ENCODE measurements around the gene STUB1.

STUB1 gene

DNA sequence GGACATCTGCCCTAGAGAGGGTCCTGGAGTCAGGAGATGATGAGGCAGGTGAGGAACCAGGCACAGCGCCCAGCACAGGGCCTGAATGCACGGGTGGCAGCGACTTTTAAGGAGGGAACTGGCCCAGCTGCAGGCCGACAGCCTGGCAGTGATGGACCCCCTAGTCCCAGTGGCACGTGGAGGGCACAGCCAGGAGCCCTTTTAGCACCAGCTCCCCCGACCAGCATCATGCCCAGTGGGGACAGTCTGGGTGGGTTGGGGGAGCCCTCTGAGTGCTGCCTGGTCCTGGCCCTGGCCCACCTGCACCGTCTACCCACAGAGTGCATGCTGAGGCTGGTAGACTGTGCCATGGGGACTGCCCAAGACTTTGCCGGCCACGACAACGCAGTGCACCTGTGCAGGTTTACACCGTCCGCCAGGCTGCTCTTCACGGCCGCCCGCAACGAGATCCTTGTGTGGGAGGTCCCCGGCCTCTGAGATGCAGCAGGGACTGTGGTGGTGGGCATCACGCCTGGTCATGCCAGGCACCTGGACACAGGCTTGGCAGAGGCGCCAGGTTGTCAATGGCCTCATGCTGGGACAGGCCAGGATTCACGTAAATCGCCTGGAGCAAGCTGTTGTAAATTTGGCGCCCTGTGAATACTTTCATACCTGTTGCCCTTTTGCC is 13.0 kb upstream of the STUB1 start:
- no peak for DNase-seq (ENCODE audit: low read depth)

DNA sequence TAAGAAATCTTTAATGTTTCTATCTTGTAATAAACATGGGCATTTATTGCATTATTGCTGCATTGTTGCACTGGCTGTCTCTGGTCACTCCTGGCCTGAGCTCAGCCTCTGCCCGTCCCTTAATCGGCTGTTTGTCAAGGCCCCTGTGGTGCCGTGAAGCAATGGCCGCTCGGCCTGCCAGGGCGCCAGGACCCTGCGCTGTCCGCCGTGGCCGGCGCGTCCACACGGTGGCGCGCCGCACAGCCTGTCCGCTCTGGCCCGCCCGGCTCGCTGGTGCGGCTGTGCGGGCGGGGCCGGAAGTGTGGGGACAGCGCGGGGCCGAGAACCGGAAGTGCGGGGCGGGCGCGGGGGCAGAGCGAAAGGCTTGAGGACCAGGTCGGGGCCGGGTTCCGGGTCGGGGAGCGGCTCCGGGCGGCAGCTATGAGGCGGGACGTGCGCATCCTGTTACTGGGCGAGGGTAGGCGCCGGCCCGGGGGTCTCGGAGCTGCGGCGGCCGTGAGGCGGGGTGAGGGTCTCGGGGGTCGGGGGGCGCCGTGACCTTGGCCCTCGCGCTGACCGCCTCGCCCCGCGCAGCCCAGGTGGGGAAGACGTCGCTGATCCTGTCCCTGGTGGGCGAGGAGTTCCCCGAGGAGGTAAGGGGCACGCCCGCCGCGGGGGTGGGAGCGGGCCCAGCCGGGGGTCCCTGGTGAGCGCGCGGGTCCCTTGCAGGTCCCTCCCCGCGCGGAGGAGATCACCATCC is 12.3 kb upstream of the STUB1 start, which contains the start of gene RHOT2:
TSS of gene RHOT2 (plus strand) at position 353 of the 739 bp plus-strand sequence. CDS start at position 421, 68 bp downstream.
- no peak for DNase-seq (ENCODE audit: low read depth)

DNA sequence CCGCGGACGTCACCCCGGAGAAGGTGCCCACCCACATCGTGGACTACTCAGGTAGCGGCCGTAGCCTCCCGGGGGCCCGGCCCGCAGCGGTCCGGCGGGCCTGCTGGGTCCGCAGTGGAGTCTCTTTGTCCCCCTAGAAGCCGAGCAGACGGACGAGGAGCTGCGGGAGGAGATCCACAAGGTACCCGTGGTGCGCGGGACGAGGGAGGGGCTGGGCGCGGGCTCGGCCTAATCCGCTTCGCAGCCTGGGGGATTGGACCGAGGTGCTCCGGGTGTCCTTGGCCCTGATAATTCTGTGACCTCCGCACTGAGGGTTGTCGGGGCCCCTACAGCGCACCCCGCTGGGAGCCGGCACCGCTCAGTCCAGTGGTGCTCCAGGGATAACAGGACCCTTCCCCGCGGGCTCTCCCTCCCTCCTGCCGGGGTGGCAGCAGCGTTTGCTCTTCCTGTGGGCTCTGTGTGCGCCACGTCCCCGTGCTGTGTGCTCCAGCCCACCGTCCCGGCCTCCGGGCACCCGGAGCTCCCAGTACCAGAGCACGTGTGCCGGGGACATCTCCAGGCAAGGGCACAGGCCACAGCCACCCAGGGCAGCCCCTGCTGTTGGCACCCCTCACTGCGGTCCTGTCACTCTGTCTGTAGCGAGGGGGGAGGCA is 11.6 kb upstream of the STUB1 start:
- DNase-seq (ENCODE audit: low read depth): no peak

DNA sequence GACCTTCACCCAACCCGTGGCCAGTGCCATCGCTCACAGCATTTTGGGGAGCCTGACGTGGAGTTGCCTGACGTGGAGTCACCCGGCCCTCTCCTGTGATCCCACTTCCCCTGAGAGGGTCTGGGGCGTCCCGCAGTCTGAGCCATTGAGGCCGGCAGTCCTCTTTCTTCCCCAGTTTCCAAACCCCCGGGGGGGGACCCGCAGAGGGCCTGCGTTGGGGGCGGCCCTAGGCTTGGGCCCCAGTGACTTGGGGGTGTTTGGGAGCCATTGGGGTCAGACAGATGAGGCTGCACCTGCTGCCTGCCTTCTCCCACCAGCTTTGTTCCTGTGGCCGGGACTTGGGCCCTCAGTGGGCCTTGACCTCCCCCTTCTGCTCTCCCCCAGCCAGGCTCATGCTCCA is 10.5 kb upstream of the STUB1 start:
- no peak for DNase-seq (ENCODE audit: low read depth)

DNA sequence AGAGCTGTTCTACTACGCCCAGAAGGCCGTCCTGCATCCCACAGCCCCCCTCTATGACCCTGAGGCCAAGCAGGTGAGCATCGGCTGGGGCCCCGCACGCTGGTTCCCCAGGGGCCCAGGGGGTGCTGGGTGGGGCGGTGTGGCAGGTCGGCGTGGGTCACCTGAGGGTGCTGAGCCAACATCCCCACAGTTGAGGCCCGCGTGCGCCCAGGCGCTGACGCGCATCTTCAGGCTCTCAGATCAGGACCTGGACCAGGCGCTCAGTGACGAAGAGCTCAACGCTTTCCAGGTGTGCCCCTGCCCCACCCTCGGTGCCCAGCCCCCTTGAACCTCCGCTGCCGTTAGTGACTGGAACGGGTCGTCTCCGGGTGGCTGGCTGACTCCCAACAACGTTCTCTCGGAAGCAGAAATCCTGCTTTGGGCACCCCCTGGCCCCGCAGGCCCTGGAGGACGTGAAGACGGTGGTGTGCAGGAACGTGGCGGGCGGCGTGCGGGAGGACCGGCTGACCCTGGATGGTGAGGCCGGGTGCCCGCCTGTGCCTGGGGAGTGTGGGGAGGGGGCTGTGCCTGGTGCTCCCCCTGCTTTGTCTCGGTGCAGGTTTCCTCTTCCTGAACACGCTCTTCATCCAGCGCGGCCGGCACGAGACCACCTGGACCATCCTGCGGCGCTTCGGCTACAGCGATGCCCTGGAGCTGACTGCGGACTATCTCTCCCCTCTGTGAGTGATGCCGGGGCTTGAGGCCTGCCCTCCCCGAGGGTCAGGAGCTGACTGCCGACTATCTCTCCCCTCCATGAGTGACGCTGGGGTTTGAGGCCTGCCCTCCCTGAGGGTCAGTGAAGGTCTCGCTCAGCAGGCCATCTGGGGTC is 9.5 kb upstream of the STUB1 start:
- DNase-seq (ENCODE audit: low read depth): no peak

DNA sequence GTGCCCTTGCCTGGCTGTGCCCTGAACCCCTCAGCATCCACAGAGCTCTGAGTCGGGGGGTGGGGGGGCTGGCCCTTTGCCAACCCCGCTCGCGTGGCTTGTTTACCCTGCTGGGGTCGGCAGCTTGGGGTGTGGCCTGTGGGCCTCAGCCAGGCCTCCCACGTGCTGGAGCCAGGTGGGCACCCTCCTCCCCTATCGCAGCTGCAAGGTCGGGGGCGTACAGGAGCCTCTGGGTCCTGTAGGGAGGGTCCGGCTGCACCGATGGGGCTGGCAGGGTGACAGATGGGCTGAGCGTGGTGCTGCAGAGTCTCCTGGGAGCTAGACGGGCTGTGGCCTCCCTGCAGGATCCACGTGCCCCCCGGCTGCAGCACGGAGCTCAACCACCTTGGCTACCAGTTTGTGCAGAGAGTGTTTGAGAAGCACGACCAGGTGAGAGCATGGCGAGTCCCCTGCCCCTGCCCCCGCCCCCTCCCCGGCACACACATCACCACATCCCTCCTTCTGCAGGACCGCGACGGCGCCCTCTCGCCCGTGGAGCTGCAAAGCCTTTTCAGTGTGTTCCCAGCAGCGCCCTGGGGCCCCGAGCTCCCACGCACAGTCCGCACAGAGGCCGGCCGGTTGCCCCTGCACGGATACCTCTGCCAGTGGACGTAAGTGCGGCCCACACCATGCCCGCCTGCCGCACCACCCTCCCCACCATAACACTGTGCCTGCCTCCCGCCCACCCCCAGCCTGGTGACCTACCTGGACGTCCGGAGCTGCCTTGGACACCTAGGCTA is 8.7 kb upstream of the STUB1 start:
- no peak for DNase-seq (ENCODE audit: low read depth)

DNA sequence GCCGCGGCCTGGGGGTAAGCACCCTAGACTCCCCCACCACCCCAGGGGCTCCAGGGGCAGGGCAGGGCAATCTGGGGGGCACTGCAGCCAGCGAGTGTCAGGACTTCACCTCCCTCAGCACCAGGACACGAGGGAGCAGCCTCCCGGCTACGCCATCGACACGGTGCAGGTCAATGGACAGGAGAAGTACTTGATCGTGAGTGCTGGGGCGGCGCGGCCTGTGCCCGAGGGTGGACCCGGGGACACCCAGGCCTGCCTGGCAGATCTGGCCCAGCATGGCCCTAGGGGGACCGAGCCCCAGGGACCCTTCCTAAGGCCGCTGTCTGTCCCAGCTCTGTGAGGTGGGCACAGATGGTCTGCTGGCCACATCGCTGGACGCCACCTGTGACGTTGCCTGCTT is 7.8 kb upstream of the STUB1 start:
- DNase-seq (ENCODE audit: low read depth): no peak

DNA sequence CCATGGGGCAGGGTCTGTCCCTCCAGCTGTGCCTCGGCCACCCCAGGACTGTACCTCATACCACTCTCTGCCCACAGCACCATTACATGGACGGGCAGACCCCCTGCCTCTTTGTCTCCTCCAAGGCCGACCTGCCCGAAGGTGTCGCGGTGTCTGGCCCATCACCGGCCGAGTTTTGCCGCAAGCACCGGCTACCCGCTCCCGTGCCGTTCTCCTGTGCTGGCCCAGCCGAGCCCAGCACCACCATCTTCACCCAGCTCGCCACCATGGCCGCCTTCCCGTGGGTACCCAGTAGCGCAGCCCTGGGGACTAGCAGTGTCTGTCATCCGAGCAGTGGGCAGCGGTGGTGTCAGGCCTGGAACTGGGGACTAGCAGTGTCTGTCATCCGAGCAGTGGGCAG is 7.4 kb upstream of the STUB1 start:
- no peak for DNase-seq (ENCODE audit: low read depth)

DNA sequence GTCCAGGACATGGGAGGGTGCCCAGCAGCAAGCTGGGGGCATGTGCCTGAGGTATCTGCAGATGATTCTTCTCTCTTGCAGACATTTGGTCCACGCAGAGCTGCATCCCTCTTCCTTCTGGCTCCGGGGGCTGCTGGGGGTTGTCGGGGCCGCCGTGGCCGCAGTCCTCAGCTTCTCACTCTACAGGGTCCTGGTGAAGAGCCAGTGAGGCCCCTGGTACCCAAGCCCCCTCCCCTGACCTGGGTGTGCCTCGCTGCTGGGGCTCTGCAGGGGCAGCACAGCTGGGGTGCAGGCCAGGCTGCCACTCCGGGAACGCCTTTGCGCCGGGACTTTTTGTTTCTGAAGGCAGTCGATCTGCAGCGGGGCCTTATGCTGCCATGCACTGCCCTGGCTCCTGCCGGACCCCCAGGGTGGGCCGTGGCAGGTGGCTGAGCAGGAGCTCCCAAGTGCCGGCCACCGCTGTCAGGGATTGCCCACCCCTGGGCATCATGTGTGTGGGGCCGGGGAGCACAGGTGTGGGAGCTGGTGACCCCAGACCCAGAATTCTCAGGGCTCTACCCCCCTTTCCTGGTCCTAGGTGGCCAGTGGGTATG is 6.7 kb upstream of the STUB1 start:
- DNase-seq (ENCODE audit: low read depth): no peak

DNA sequence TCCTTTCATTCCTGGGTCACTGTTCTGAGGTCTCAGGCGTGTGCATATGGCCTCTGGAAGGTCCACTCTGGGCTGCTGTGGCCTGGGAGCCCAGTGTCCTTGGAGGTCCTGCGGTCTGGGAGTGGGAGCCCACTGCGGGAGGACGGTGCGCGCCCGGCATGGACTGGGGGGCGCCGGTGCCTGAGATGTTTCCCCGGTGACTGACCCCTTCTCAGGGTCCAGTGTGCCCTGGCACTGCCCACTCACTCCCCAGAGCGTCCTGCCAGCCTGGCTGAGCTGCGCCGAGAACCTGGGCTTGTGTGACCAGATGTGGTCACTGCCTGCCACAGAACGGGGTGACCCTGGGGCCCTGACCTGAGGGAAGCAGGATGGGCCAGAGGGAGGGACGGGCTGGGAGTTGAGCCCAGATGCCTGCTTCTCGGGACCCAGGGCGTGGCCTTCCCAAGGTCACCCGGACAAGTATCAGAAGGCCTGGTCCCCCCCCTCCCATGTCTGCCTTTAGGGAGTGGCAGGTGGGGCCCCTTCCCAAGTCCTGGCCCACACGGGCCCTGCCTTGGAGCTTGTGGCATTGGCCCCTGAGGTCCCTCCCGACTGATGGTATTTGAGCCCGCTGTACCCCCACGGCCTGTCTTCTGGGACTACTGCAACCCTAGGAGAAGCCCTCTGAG is 5.9 kb upstream of the STUB1 start:
- DNase-seq (ENCODE audit: low read depth): no peak

DNA sequence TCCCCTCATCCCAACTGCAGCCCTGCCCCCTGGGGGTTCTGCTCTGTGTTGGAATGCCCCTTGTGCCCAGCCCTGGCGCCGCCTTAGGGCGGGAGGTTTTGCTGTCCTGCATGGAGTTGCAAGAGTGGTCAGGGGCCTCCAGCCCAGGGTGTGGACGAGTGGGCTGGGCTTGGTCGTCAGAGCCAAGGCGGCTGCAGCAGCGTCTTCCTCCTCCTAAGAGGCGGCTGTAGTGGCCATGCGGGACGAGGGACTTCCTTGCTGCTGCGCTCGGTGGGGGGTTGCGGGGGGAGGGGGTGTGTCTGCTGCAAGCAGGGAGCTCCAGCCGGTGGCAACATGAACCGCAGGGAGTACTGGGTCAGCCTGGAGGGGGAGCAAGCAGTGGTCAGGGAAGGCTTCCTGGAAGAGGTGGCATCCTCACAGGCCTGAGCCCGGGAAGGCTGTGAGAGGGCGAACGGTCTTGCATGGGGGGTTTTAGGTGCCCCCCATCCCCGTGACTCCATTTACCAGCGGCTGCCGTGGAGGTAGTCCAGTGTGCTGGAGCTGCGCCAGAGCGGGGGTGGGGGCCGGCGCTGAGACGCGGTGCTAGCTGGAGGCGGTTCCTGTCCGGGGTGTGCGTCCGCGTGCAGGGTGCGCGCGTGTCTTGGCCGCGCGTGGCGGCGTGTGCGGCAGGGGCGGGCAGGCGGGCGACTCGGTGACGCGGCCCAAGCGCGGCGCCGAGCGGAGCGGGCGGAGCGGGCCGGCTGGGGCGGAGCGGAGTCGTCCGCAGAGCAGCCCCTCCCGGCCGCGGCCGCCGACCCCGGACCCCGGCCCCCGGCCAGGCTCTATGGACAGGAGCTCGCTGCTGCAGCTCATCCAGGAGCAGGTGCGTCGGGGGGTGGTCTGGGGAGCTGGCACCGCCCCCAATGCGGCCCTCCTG is 5.0 kb upstream of the STUB1 start, which contains the start of gene RHBDL1:
TSS of gene RHBDL1 (plus strand) at position 704 of the 916 bp plus-strand sequence. CDS start at position 824, 120 bp downstream.
- DNase-seq (ENCODE audit: low read depth): no peak

DNA sequence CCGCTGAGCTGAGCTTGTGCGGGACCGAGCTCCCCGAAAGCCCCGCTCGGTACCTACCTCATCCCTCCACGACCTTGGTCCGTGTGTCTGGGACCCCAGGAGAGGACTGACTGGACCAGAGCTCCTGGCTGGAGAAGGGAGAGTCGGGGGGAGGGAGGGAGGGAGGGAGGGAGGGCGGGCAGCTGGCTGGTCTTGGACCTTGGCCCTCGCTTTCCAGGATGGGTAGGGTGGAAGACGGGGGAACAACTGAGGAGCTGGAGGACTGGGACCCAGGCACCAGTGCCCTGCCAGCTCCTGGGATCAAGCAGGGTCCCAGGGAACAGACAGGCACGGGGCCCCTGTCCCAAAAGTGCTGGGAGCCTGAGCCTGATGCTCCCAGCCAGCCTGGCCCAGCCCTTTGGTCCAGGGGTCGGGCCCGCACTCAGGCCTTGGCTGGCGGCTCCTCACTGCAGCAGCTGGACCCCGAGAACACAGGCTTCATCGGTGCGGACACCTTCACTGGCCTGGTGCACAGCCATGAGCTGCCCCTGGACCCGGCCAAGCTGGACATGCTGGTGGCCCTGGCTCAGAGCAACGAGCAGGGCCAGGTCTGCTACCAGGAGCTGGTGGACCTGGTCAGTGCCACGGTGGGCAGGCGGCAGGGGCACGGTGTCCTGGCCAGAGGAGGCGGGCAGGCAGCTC is 4.2 kb upstream of the STUB1 start:
- DNase-seq (ENCODE audit: low read depth): no peak

DNA sequence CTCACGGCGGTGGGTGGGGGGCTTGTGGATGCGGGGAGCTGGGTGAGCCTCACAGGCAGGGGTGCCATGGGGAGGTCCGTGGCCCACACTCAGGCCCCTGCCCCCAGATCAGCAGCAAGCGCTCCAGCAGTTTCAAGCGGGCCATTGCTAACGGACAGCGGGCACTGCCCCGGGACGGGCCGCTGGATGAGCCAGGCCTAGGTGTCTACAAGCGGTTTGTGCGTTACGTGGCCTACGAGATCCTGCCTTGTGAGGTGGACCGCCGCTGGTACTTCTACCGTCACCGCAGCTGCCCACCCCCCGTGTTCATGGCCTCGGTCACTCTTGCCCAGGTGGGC is 3.7 kb upstream of the STUB1 start:
- DNase-seq (ENCODE audit: low read depth): no peak

DNA sequence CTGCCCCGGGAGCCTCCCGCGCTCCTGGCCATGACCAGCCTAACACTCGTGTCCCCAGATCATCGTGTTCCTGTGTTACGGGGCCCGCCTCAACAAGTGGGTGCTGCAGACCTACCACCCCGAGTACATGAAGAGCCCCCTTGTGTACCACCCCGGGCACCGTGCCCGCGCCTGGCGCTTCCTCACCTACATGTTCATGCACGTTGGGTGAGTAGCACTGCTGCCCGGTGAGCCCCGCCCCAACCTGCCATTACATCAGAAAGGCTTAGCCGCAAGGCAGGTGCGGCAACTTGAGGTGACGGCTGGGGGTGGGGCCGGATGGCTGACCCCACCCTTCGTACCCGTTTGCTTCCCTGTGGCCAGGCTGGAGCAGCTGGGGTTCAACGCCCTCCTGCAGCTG is 3.3 kb upstream of the STUB1 start:
- DNase-seq (ENCODE audit: low read depth): no peak

DNA sequence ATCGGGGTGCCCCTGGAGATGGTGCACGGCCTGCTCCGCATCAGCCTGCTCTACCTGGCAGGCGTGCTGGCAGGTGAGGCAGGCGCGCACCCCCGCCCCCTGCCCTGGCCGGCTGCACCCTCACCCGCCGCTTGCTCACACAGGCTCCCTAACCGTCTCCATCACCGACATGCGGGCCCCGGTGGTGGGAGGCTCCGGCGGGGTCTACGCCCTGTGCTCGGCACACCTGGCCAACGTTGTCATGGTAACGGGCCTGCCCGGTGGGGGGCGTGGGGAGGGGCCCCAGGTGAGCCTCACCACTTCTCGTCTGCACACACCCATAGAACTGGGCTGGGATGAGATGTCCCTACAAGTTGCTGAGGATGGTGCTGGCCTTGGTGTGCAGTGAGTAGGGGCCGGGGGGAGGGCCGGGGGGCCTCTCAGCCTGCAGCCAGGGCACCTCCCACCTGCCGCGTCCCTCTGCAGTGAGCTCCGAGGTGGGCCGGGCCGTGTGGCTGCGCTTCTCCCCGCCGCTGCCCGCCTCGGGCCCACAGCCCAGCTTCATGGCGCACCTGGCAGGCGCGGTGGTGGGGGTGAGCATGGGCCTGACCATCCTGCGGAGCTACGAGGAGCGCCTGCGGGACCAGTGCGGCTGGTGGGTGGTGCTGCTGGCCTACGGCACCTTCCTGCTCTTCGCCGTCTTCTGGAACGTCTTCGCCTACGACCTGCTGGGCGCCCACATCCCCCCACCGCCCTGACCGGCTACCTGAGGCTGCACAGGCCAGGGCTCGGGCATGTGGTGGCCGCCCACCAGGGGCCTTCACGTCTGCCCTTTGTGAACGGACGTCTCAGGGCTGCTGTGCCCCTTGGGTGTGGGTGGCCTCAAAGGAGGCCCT is 2.7 kb upstream of the STUB1 start:
- no peak for DNase-seq (ENCODE audit: low read depth)

DNA sequence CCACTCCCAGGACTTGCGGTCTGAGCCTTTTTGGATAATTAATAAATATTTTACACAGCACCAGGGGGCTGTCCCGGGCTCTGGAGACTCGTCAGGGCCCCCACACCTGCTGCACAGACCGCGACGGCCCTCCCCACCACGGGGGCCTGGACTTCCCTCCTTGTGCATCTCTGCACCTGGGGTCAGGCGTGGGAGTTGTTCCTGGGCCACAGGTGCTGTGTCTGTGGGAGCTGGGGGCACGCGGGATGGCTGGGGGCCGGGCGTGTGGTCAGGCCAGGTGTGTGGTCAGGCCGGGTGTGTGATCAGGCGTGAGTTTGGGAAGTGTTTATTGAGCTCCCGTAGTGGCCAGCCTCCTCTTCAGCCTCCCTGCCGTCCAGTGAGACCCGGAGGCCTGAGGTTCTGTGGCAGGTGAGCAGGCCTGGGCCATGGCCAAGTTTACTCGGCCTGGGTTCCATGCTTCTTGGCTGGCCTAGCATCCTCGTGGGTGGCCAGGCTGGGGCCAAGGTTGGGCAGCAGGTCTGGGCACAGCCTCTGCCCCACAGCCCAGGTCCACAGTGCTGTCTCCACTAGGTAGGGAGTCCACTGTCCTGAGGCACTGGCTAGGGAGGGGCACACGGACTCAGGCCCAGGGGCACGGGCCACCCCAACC is 1.9 kb upstream of the STUB1 start:
- DNase-seq (ENCODE audit: low read depth): no peak

All from GM04503 (cell line).